Measurements from ENCODE around the gene SIRT6. TPM values are rescaled to one million over a fixed set of nuclear protein-coding genes. Genes with fewer than 3 reads are reported as not detected.
"Not testable (repeated sequence)": the region's sequence is repeated elsewhere in the genome, so short reads cannot be mapped to it uniquely, and the experiment has no call there.

SIRT6 gene
- total RNA-seq, 6 experiments from 2014 or later = 7.9 to 21.6 (median 10.0) TPM

- peaks cover 0 to 16% (median 4%) of the 10 kb centered on the region in 4 donors for H3K4me1 ChIP-seq
- intact Hi-C loops (cut with DNase I) = no loop called here
- no peaks in the 10 kb centered on the region for H3K27me3 ChIP-seq
- H3K9me3 ChIP-seq = no peaks in the 10 kb centered on the region
- H3K27ac ChIP-seq = no peak overlapping the region
- WGBS (ENCODE audit: insufficient coverage, low coverage, low lambda C conversion rate, missing lambda C conversion rate) = 78% methylated on average over 7 of the region's 7 CpGs
- peaks cover 0 to 86% (median 50%) of the 10 kb centered on the region in 4 donors for H3K36me3 ChIP-seq
- TF ChIP-seq POLR2A (IDR thresholded peaks at IDR 0.05) = no peak
- no peak for TF ChIP-seq CTCF (IDR thresholded peaks at IDR 0.05)
- no peak for ATAC-seq
- DNase-seq = no peak
- H3K4me3 ChIP-seq = no peak overlapping the region
These were observed 20.8 kb downstream of the SIRT6 start for GRCh38 chr19:4161415-4162077.

DNA sequence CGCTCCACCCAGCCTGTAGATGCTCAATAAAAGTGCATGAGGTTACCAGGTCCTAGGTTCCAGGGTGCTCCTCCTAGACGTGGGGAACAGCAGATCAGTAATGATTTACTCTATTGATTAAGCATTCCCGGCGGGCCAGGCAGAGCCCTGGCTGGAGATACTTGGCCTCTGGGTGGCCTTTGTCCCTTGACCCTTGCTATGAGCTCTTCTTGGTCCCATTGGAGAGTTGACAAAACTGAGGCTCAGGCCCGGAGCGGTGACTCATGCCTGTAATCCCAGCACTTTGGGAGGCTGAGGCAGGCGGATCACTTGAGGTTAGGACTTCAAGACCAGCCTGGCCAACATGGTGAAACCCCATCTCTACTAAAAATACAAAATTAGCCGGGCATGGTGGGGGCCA is 24.4 kb downstream of the SIRT6 start:
- peaks cover 0 to 52% (median 30%) of the 10 kb centered on the region in 4 donors for H3K36me3 ChIP-seq
- peak overlapping the region in 1 of 3 donors; percentile 53 for H3K27ac ChIP-seq
- peak in 2 of 4 donors; percentile 2 to 29 for ATAC-seq

DNA sequence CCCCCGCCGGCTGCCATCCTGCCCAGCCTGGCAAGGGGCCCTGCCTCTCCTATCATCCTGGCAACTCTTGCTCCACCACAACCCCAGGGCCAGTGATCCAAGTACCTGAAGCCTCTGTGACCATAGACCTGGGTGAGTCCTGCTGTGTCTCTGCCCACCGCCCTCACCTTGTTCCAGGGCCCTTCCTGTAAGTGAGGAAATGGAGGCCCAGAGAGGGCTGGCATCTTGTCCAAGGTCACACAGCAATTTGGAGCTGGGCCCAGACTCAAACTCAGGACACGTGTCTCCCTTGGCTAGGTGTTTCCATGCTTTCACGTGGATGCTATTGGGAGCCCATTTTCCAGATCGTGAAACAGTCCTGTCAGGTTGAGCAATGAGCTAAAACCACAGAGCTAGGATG is 25.2 kb downstream of the SIRT6 start:
- TF ChIP-seq CTCF (IDR thresholded peaks at IDR 0.05) = no peak
- peak; percentile 46 for TF ChIP-seq POLR2A (IDR thresholded peaks at IDR 0.05)
- Histone ChIP-seq H3K4me1 (peaks cover 0 to 35% (median 4%) of the 10 kb centered on the region in 4 donors), H3K4me3 (peak overlapping the region; percentile 21 to 38 (median 29)), H3K36me3 (peaks cover 0 to 47% (median 26%) of the 10 kb centered on the region in 4 donors), H3K9me3 (no peaks in the 10 kb centered on the region), H3K27ac (peak overlapping the region in 2 of 3 donors; percentile 47 to 53), H3K27me3 (no peaks in the 10 kb centered on the region)
- intact Hi-C loops (cut with DNase I) = no loop called here
- DNase-seq = peak in 1 of 3 donors; percentile 65
- peak in 3 of 4 donors; percentile 7 to 40 (median 8) for ATAC-seq
- 40% methylated on average over 1 of the region's 6 CpGs for WGBS (ENCODE audit: insufficient coverage, low coverage, low lambda C conversion rate, missing lambda C conversion rate)

More for the DNA sequence above, 24.4 kb downstream of the SIRT6 start:
- H3K4me3 ChIP-seq = peak overlapping the region in 2 of 3 donors; percentile 21 to 29
- intact Hi-C loops (cut with DNase I); DNase-seq; H3K27me3 ChIP-seq; H3K9me3 ChIP-seq: not testable (repeated sequence)
- WGBS (ENCODE audit: insufficient coverage, low coverage, low lambda C conversion rate, missing lambda C conversion rate) = no CpG with 5 or more reads among the region's 8 CpGs
- peaks cover 0 to 29% (median 4%) of the 10 kb centered on the region in 4 donors for H3K4me1 ChIP-seq

DNA sequence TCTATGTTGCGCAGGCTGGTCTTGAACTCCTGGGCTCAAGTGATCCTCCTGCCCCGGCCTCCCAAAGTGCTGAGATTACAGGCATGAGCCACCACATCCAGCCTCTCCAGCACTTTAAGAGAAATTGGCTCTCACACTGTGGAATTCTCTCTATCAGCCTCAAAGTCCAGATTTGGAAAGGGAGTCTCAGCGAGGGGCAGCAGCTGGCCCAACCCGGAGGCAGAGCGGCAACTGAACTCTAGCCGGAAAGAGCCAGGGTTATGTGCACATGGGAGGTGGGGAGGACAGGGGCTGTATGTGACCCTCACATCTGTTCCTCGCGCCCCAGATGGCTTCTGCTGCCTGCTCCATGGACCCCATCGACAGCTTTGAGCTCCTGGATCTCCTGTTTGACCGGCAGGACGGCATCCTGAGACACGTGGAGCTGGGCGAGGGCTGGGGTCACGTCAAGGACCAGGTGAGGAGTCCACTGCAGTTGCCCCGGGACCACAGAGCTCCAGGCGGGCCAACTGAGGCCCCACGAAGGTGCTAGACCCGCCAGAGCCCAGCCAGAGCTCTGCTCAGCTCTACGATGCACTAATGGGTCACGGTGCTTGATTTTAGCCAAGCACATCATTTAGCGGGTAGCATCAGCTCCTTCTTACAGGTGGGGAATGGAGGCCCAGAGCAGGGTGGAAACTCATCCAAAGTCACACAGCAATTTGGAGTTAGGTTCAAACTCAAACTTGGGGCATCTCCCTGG is 27.6 kb downstream of the SIRT6 start:
- TF ChIP-seq CTCF (IDR thresholded peaks at IDR 0.05) = no peak
- TF ChIP-seq POLR2A (IDR thresholded peaks at IDR 0.05) = no peak
- H3K36me3 ChIP-seq = peaks cover 0 to 26% (median 12%) of the 10 kb centered on the region in 4 donors

More for the DNA sequence above, 27.6 kb downstream of the SIRT6 start:
- Histone ChIP-seq H3K27me3 (no peaks in the 10 kb centered on the region), H3K9me3 (no peaks in the 10 kb centered on the region), H3K27ac (peak overlapping the region; percentile 78 to 96 (median 90)), H3K4me1 (peaks cover 0 to 55% (median 9%) of the 10 kb centered on the region in 4 donors), H3K4me3 (peak overlapping the region; percentile 66 to 85 (median 82))
- 30% methylated on average over 12 of the region's 21 CpGs for WGBS (ENCODE audit: insufficient coverage, low coverage, low lambda C conversion rate, missing lambda C conversion rate)
- ATAC-seq (peak in 2 of 4 donors; percentile 3 to 9), DNase-seq (peak in 1 of 3 donors; percentile 75)
- intact Hi-C loops (cut with DNase I) = no loop called here
